Keratinocyte (primary cell): ENCODE data around the gene C1QTNF5. TPM values are rescaled to one million over a fixed set of nuclear protein-coding genes. Genes with fewer than 3 reads are reported as not detected.

Experiments
- DNase-seq: peaks from one replicate; pipeline ENCODE4 v3.0.0-alpha.2; 2011; ENCODE audit warnings: low read depth, missing footprints, low spot score
- FAIRE-seq: peaks from 2 replicates; lab custom pipeline; 2011; peaks lifted over from hg19 to GRCh38; lab: Jason Lieb, UNC
- H2AFZ ChIP-seq: 2 replicates; pipeline ENCODE4 v1.6.0; 2012; ENCODE audit warnings: low read length, control low read depth, inconsistent platforms; ENCODE audit not compliant: control insufficient read depth
- H3K27ac ChIP-seq: 2 replicates; pipeline ENCODE4 v1.5.1; 2011; ENCODE audit warnings: low read length; ENCODE audit not compliant: control insufficient read depth, insufficient read depth
- H3K27me3 ChIP-seq: 3 replicates; pipeline ENCODE4 v1.6.0; 2011; ENCODE audit warnings: low read length; ENCODE audit not compliant: control insufficient read depth, insufficient read depth; ENCODE audit errors: extremely low read depth
- H3K36me3 ChIP-seq, 2 experiments: 2 replicates in 1 of 2; 3 replicates in 1 of 2; pipeline ENCODE4 v1.5.1; 2011; ENCODE audit warnings: low read length in 2 of 2, mild to moderate bottlenecking in 1 of 2; ENCODE audit not compliant: control insufficient read depth in 2 of 2, insufficient read depth in 2 of 2; ENCODE audit errors: extremely low read depth in 1 of 2
- H3K4me1 ChIP-seq: 3 replicates; pipeline ENCODE4 v1.5.1; 2011; ENCODE audit warnings: low read length; ENCODE audit not compliant: control insufficient read depth, insufficient read depth; ENCODE audit errors: extremely low read depth
- H3K4me2 ChIP-seq: 3 replicates; pipeline ENCODE4 v1.6.0; 2011; ENCODE audit warnings: low read depth, low read length; ENCODE audit not compliant: control insufficient read depth, insufficient read depth; ENCODE audit errors: extremely low read depth
- H3K4me3 ChIP-seq, 3 experiments: fragments of 200-600 bp in 1 of 3; sonication (generic) in 1 of 3; 2 replicates in 2 of 3; 3 replicates in 1 of 3; pipeline ENCODE4 v1.5.1; 2011 to 2016; ENCODE audit warnings: low read length in 3 of 3, mild to moderate bottlenecking in 3 of 3, control low read depth in 2 of 3, inconsistent platforms in 1 of 3, low read depth in 1 of 3, mixed read lengths in 1 of 3, mixed run types in 1 of 3, moderate library complexity in 1 of 3; ENCODE audit not compliant: control insufficient read depth in 2 of 3, insufficient read depth in 2 of 3; ENCODE audit errors: extremely low read depth in 1 of 3
- H3K79me2 ChIP-seq: 2 replicates; pipeline ENCODE4 v1.6.0; 2012; ENCODE audit warnings: low read length; ENCODE audit not compliant: control insufficient read depth, insufficient read depth
- H3K9ac ChIP-seq: 3 replicates; pipeline ENCODE4 v1.6.0; 2011; ENCODE audit warnings: low read length; ENCODE audit not compliant: control insufficient read depth, insufficient read depth; ENCODE audit errors: extremely low read depth
- H3K9me1 ChIP-seq: 3 replicates; pipeline ENCODE4 v1.6.0; 2011; ENCODE audit warnings: low read length; ENCODE audit not compliant: control insufficient read depth, insufficient read depth; ENCODE audit errors: extremely low read depth
- H3K9me3 ChIP-seq: 2 replicates; pipeline ENCODE4 v1.5.1; 2012; ENCODE audit warnings: low read depth, low read length; ENCODE audit not compliant: control insufficient read depth
- H4K20me1 ChIP-seq: 3 replicates; pipeline ENCODE4 v1.6.0; 2011; ENCODE audit warnings: low read length; ENCODE audit not compliant: control insufficient read depth, insufficient read depth; ENCODE audit errors: extremely low read depth
- CTCF ChIP-seq, 3 experiments: IDR thresholded peaks in 1 of 3; conservative IDR thresholded peaks in 1 of 3; optimal IDR thresholded peaks in 1 of 3; 2 replicates in 2 of 3; 3 replicates in 1 of 3; pipeline versions ENCODE3 to v1.5.1; 2011; ENCODE audit warnings: low read length in 3 of 3, mild to moderate bottlenecking in 3 of 3, moderate library complexity in 2 of 3, control low read depth in 1 of 3, inconsistent platforms in 1 of 3; ENCODE audit not compliant: insufficient read depth in 2 of 3; ENCODE audit errors: extremely low read depth in 1 of 3
- EZH2 ChIP-seq: IDR thresholded peaks from one replicate; pipeline ENCODE4 v1.6.1; 2012; ENCODE audit warnings: inconsistent platforms, mild to moderate bottlenecking, low read length, moderate library complexity
- dilution Hi-C: fragments of 300-500 bp; cut with MboI; formaldehyde crosslinking; loops from one replicate; pipeline ENCODE4 v1.7.0; 2020; ENCODE audit warnings: low sequenced_read_pairs; ENCODE audit not compliant: extremely low pct_ligation_motif_present
- polyA plus RNA-seq, 5 experiments: library from polyadenylated mRNA; depleted of rRNA in 3 of 5; stranded (reverse) in 3 of 5; stranded (forward) in 1 of 5; unstranded in 1 of 5; fragments of >200 nt; gene quantifications; 1 replicate in 1 of 5; 2 replicates in 3 of 5; 3 replicates in 1 of 5; pipeline versions ENCODE4 v1.2.1 to v1.2.3, GENCODE V29; 2011 to 2012; ENCODE audit warnings: missing spikeins in 2 of 5, low read depth in 1 of 5, low replicate concordance in 1 of 5

Gene C1QTNF5
- polyA plus RNA-seq, 1 donor (not counting 4 experiments of a cell fraction or from before 2014, with no cell fraction given), result not detected

- H3K27me3 ChIP-seq, result peaks cover 18% of the 10 kb centered on the region
- TF ChIP-seq EZH2 (no peak), CTCF (optimal IDR thresholded peaks at IDR 0.05 in 1 of 3, IDR thresholded peaks at IDR 0.05 in 1 of 3, conservative IDR thresholded peaks at IDR 0.05 in 1 of 3; ENCODE audit: extremely low read depth in 1 of 3, insufficient read depth in 2 of 3, low read length in 3 of 3) (no peak)
- no peaks in the 10 kb centered on the region for H3K9me1 ChIP-seq
- no peak overlapping the region for H3K9ac ChIP-seq
- H3K4me2 ChIP-seq, result no peak overlapping the region
- peaks cover 8% of the 10 kb centered on the region for H3K4me1 ChIP-seq
- dilution Hi-C loops, result no loop called here
- no peaks in the 10 kb centered on the region for H3K36me3 ChIP-seq
- DNase-seq (no peak), FAIRE-seq (no peak)
- H3K4me3 ChIP-seq, result no peak overlapping the region
- no peaks in the 10 kb centered on the region for H3K79me2 ChIP-seq
- no peak overlapping the region for H3K27ac ChIP-seq
- no peak overlapping the region for H2AFZ ChIP-seq
- H4K20me1 ChIP-seq, result no peaks in the 10 kb centered on the region
- H3K9me3 ChIP-seq, result no peaks in the 10 kb centered on the region
Measured at GRCh38 chr11:119369132-119369925, 28.6 kb upstream of the C1QTNF5 start.

GRCh38 chr11:119368121-119369034, 27.7 kb upstream of the C1QTNF5 start:
- Histone ChIP-seq H3K9ac (no peak overlapping the region), H3K27me3 (peaks cover 21% of the 10 kb centered on the region), H3K27ac (no peak overlapping the region), H3K9me3 (no peaks in the 10 kb centered on the region), H3K4me2 (no peak overlapping the region), H3K36me3 (no peaks in the 10 kb centered on the region), H4K20me1 (no peaks in the 10 kb centered on the region), H3K4me1 (peaks cover 8% of the 10 kb centered on the region), H2AFZ (no peak overlapping the region), H3K4me3 (no peak overlapping the region), H3K9me1 (no peaks in the 10 kb centered on the region), H3K79me2 (no peaks in the 10 kb centered on the region)
- FAIRE-seq, result no peak
- dilution Hi-C loops, result no loop called here
- no peak for TF ChIP-seq EZH2
- no peak for TF ChIP-seq CTCF (optimal IDR thresholded peaks at IDR 0.05 in 1 of 3, IDR thresholded peaks at IDR 0.05 in 1 of 3, conservative IDR thresholded peaks at IDR 0.05 in 1 of 3; ENCODE audit: extremely low read depth in 1 of 3, insufficient read depth in 2 of 3, low read length in 3 of 3)
- no peak for DNase-seq
